Measurements from ENCODE around the gene CAPRIN1. TPM values are rescaled to one million over a fixed set of nuclear protein-coding genes. Genes with fewer than 3 reads are reported as not detected.

CAPRIN1 gene
- total and polyA plus RNA-seq, 2 donors (not counting 3 experiments of a cell fraction or from before 2014, with no cell fraction given) = 138 to 279 TPM

DNA sequence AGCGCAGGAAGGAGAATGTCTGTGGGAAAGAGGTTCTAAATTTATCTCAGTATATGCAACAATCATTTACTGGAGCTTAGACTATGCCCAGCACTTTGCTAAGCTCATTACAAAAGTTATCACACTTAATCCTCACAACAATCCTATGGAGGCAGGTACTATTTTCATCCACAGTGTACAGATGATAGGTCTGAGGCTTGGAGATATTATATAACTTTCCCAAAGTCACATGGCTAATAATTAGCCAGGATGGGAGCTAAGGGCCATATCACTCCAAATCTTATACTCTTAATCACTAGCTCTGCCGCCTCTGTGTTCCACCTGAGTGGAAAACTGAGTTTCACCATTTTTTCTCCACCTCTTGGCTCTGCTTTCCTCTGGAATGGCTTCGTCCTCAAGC is 47.3 kb upstream of the CAPRIN1 start:
- Histone ChIP-seq H3K27ac (ENCODE audit: insufficient read depth, low read depth, low read length) (no peak overlapping the region), H3K9me1 (replicated peaks; ENCODE audit: control insufficient read depth, extremely low read depth, insufficient read depth, low read length) (no peaks in the 10 kb centered on the region), H3K36me3 (ENCODE audit: control insufficient read depth in 2 of 2, extremely low read depth in 1 of 2, insufficient read depth in 2 of 2, low read length in 2 of 2) (no peaks in the 10 kb centered on the region), H3K9ac (replicated peaks; ENCODE audit: extremely low read depth, insufficient read depth, low read length) (no peak overlapping the region), H3K79me2 (ENCODE audit: control insufficient read depth, insufficient read depth, low read length) (no peaks in the 10 kb centered on the region), H3K4me2 (ENCODE audit: insufficient read depth, low read length) (no peak overlapping the region), H3K9me3 (replicated peaks; ENCODE audit: control insufficient read depth, insufficient read depth, low read length) (no peaks in the 10 kb centered on the region), H3K4me3 (replicated peaks in 1 of 3; ENCODE audit: insufficient read depth in 1 of 3, low read depth in 1 of 3, low read length in 3 of 3) (no peak overlapping the region), H3K27me3 (ENCODE audit: control insufficient read depth in 2 of 2, insufficient read depth in 2 of 2, low read length in 2 of 2) (peaks cover 23 to 44% of the 10 kb centered on the region in 2 experiments), H2AFZ (ENCODE audit: low read depth, low read length) (no peak overlapping the region), H3K4me1 (ENCODE audit: control insufficient read depth, extremely low read depth, insufficient read depth, low read length) (no peaks in the 10 kb centered on the region), H4K20me1 (replicated peaks; ENCODE audit: control insufficient read depth, extremely low read depth, insufficient read depth, low read length) (no peaks in the 10 kb centered on the region)
- dilution Hi-C loops (cut with MboI; ENCODE audit: extremely low pct_ligation_motif_present, low sequenced_read_pairs) (no loop called here), intact Hi-C loops (cut with micrococcal nuclease) (no loop called here)
- no peak for DNase-seq (ENCODE audit: low read depth, low spot score)
- BruUV-seq (replicated peaks) = no TSS peak
- FAIRE-seq = no peak
- TF ChIP-seq MAX (IDR thresholded peaks at IDR 0.05; ENCODE audit: insufficient read depth, insufficient read length) = no peak
- TF ChIP-seq POLR2AphosphoS5 (IDR thresholded peaks at IDR 0.05; ENCODE audit: insufficient read depth, low read depth, low read length) = no peak
- no peak for TF ChIP-seq EZH2 (IDR thresholded peaks at IDR 0.05; ENCODE audit: borderline replicate concordance, low read depth, low read length, severe bottlenecking)
- no peak for TF ChIP-seq CTCF (IDR thresholded peaks at IDR 0.05; ENCODE audit: extremely low read depth in 1 of 2, insufficient read depth in 1 of 2, low read depth in 1 of 2, low read length in 2 of 2)
- no peak for TF ChIP-seq MYC (IDR thresholded peaks at IDR 0.05; ENCODE audit: low read depth, low read length)
- no peak for TF ChIP-seq FOS (IDR thresholded peaks at IDR 0.05; ENCODE audit: borderline replicate concordance, insufficient read depth, low read length)
- TF ChIP-seq POLR2A (IDR thresholded peaks at IDR 0.05; ENCODE audit: low read depth, low read length) = no peak
- no peak for TF ChIP-seq GATA2 (IDR thresholded peaks at IDR 0.05; ENCODE audit: insufficient read depth, insufficient read length, low read depth, low read length)
- no peak for TF ChIP-seq JUN (IDR thresholded peaks at IDR 0.05; ENCODE audit: borderline replicate concordance, insufficient read depth, insufficient read length, low read depth)
- ChIA-PET POLR2A (no interaction called here), CTCF (interaction anchor here (0.9 to 1.3 kb wide), 3 partner anchors 10 to 198 kb away, joined by 3 to 5 read pairs (median 4); no protein-coding TSS in a partner anchor)
